Measurements from ENCODE around the gene SOX1. TPM values are rescaled to one million over a fixed set of nuclear protein-coding genes. Genes with fewer than 3 reads are reported as not detected.

Gene SOX1
- total RNA-seq, 1 donor from 2014 or later, result not detected

DNA sequence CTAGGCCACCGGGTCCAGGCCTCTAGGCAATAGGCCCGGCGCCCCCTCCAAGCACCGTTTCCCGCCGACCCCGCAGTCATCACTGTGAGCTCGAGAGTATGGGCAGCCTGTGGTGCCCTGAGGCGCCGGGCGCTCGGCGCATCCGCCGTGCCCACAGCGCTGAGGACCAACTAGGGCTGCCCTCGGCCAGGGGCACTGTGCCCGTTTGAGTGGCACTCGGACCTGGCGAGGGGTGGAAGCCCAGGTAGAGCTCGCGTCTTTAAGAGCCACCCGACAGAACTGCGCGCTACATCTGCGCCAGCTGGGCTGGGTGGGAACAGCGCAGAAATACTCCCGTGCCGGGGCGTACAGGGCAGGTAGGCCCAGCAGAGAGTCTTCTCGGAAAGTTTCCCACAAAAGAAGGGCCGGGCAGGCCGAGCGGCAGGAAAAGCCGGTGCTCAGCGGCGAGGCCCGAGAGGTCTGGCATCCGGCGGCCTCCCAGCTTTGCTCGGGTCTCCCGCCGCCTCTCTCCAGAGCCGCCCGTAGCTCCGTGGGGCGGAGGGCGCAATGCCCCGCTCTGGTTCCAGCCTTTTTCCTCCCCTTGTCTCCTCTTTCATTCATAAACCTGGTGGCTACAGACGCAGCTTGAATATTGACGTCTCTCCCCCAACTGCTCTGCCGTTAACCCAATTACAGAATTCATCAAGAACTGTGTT lies 5.4 kb upstream of the SOX1 start:
- TF ChIP-seq CTCF (conservative IDR thresholded peaks at IDR 0.05; ENCODE audit: low read depth, low read length), result no peak
- DNase-seq (ENCODE audit: low read depth), result no peak
- no peak overlapping the region for H3K4me3 ChIP-seq (ENCODE audit: low read depth, low read length)

DNA sequence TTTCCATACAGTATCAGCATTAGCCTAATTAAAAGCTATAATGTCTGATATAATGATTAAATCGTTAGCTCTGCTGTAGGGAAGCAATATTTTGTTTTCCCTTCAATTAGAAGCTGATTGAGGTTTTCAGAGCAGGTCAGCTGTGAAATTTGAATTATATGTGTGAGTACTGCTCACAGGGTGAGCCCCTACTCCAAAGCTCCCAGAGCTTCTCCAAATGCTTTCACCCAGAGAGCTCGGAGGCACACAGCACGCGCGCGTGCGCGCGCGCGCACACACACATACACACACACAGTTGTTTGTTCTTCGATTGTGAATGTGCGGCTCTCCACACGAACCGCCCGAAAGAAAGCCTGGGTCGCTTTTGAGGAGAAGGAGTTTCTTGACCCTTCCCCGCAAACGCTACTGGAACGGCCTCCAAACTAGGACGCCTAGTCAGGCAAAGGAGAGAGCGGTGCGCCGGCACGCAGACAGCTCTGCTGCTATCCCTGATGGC lies 4.8 kb upstream of the SOX1 start:
- no peak for TF ChIP-seq CTCF (conservative IDR thresholded peaks at IDR 0.05; ENCODE audit: low read depth, low read length)
- DNase-seq (ENCODE audit: low read depth), result no peak
- no peak overlapping the region for H3K4me3 ChIP-seq (ENCODE audit: low read depth, low read length)

DNA sequence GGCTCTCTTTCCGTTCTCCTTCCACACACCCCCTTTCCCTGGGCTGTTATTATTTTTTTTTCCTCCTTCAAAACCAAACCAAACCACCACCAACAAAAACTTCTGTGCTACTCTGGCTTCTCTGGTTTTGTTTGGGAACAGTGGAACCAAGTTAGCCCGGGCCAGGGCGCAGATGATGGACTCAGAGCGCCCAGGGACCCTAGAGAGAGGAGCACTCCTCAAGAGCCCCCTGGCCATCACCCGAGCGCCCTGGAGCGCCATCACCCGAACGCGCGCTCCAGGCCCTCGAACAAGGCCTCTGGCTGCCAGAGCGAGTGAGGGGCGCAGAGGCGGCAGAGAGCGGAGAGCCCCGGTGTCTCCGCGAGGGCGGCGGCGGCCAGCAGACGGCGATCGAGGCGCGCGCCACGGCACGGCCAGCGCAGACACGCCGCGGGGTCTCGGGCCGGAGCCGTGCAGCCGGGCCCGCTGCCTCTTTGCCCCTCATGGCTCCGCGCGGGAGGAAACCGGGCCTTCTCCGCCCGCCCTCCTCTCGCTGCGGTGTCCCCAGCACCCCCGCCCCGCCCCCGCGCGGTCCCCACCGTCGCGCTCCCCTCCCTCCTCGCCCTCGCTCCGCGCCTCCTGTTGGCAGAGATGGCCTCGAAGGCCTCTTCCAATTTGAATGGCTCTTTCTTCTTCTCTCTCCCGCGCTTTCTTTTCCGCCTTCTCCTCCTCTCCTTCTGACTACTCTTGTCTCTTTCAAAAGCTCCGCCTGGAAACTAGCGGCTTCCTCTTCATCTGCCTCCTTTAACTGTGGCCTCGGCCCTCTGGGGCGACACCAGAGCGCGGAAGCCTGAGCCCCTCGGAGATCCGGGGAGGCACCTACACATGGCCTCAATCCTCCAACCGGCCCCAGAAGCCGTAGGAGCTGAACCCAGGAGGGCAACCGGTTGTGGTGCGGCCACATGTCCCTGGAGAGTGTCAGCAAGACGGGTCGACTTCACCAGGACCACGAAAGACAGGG lies 4.1 kb upstream of the SOX1 start:
- no peak for TF ChIP-seq CTCF (conservative IDR thresholded peaks at IDR 0.05; ENCODE audit: low read depth, low read length)
- DNase-seq (ENCODE audit: low read depth), result no peak
- H3K4me3 ChIP-seq (ENCODE audit: low read depth, low read length), result no peak overlapping the region

DNA sequence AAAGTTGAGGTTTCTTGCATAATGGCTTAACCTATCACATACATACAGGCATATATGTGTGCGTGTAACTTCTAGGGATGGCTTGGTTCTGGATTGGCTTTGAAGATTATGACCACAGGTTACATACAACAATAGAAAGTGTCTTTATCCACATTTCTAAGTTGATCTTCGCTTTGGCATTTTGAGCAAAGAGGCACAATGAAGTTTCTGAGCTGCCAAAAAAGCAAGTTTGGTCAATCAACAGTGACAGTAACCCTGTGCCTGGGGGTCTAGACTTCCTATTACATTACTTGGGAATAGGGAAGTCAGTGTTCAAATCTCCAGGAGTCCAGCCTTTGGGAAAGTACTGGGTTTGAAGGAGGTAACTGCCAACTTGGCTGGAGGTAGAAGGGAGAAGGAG lies 3.1 kb upstream of the SOX1 start:
- no peak for DNase-seq (ENCODE audit: low read depth)
- H3K4me3 ChIP-seq (ENCODE audit: low read depth, low read length), result no peak overlapping the region
- no peak for TF ChIP-seq CTCF (conservative IDR thresholded peaks at IDR 0.05; ENCODE audit: low read depth, low read length)

- no peak for TF ChIP-seq CTCF (conservative IDR thresholded peaks at IDR 0.05; ENCODE audit: low read depth, low read length)
- H3K4me3 ChIP-seq (ENCODE audit: low read depth, low read length), result no peak overlapping the region
- no peak for DNase-seq (ENCODE audit: low read depth)
Observed at GRCh38 chr13:112064222-112064621, 2.7 kb upstream of the SOX1 start.

GRCh38 chr13:112065521-112065866 lies 1.5 kb upstream of the SOX1 start:
- no peak for TF ChIP-seq CTCF (conservative IDR thresholded peaks at IDR 0.05; ENCODE audit: low read depth, low read length)
- no peak overlapping the region for H3K4me3 ChIP-seq (ENCODE audit: low read depth, low read length)
- no peak for DNase-seq (ENCODE audit: low read depth)
